ENCODE measurements around the gene KRTAP10-9.
"Not testable (repeated sequence)": the region's sequence is repeated elsewhere in the genome, so short reads cannot be mapped to it uniquely, and the experiment has no call there.

KRTAP10-9 gene, protein sequence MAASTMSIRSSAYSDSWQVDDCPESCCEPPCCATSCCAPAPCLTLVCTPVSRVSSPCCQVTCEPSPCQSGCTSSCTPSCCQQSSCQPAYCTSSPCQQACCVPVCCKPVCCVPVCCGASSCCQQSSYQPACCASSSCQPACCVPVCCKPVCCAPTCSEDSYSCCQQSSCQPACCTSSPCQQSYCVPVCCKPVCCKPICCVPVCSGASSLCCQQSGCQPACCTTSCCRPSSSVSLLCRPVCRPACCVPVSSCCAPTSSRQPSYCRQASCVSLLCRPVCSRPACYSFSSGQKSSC

DNA sequence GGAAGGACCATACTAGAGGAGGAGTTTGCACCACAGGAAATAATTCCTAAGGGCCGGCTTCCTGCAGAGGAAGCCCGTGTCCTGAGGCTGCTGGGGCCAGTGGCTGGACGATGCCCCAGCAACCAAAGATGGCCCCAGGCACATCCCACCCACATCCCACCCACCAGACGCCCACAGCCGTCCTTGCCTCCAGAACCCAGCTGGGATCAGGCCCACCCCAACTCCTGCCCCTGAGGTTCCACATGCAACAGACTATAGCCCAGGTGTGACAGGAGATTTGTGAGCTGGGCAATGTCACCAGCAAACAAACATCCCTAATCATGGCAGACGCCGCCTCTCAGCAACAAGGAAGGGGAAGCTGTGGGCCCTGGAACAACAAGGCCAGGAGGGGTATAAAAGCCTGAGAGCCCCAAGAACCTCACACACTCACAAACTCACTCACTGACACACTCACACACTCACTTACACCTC lies at the start of gene KRTAP10-9:
KRTAP10-9 (plus strand) TSS at position 421 of the 471 bp plus-strand sequence. CDS start 79 bp downstream, outside the sequence.
- no peak for DNase-seq

DNA sequence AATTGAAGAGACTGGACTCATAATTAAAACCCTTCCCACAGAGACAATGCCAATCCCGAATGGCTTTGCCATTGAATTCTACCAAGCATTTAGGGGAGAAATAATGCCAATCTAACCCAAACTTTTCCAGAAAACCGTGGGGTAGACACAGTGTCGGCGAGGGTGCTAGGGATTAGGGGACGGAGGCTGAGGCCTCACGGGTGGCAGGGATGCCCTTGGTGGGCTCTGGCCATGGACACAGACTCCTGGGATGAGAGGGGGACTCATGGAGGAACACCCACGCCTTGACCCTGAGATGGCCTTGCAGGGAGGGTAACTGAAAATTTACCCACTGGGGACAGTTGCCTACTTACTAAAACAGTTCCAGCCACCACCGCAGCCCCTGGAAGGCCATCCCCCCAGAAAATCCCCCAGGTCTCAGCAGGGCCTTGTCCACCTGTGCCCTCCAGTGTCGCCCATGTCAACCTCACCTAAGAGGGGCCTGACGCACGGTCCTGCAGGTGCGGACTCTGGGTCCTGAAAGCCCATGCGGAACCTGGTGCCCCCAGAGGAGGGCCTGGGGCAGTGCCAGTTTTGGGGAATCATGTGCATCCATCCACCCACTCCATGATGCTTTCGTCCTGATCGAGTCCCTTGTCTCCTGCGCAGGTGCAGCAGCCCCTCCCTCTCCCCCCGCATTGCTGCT lies 48.4 kb upstream of the KRTAP10-9 start:
- no peak for DNase-seq

DNA sequence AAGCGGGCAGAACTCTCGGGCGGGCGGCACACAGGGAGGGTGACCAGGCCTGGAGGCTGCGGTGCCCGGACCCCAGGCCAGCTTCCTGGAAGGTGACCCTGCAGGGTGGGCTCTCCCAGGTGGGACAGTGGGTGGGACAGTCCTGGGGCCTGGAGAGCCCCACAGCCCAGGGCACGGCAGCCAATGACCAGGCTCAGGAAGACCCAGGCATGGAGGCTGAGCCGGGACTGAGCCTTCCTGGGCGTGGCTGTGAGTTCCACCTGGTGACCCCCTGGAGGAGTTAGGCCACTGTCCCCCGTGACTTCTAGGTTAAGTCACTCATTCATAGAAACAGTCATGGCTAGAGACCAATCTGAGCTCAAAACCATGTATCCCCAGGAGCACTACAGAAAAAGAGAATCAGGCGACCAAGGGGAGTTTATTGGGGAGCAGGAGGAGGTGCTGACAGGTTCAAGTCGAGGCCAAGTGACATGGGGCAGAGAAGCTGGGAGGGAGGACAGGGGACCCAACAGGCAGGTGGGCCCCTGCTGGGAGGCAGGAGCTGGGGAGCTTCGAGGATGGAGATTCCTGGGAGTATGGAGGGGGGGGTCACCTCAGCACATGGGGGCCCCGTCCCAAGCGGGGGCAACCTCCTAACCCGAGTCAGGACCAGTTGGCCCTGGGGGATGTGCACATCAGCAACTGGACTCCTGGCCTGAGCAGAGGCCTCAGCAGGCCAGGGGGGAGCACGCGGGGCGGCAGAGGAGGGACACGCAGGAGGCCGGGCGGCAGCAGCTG lies 47.6 kb upstream of the KRTAP10-9 start:
- no peak for DNase-seq

- DNase-seq, result no peak
Measured at GRCh38 chr21:44579833-44580144, 47.1 kb upstream of the KRTAP10-9 start.

DNA sequence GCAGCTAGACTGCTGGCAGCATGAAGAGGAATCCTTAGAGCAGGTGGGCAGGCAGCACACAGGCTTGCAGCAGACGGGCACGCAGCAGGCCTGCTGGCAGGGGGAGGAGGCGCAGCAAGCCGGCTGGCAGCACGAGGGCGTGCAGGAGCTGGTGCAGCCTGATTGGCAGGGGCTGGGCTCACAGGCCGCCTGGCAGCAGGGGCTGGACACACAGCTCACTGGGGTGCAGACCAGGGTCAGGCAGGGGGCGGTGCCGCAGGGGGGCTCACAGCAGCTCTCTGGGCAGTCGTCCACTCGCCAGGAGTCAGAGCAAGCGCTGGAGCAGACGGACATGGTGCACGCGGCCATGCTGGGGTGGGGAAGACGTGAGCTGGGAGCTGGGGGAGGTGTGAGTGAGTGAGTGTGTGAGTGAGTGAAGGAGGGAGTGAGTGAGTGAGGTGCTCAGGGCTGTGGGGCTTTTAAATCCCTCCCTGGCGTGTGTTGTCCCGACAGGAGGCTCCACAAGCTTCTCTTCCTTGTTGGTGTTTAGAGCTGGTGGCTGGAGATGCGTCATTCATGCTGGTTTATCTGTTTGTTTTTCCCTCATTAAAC lies 46.6 kb upstream of the KRTAP10-9 start, which contains the start of gene KRTAP10-5:
KRTAP10-5 (minus strand) TSS at position 374 of the 591 bp plus-strand sequence; CDS start at position 348, 26 bp downstream.
- not testable (repeated sequence) for DNase-seq

- DNase-seq, result no peak
Measured at GRCh38 chr21:44581158-44581557, 45.7 kb upstream of the KRTAP10-9 start.

- DNase-seq, result no peak
Measured at GRCh38 chr21:44582055-44582454, 44.8 kb upstream of the KRTAP10-9 start.

GRCh38 chr21:44583089-44583799 lies 43.6 kb upstream of the KRTAP10-9 start:
- no peak for DNase-seq

GRCh38 chr21:44583800-44584147 lies 43.1 kb upstream of the KRTAP10-9 start:
- DNase-seq, result peak; percentile 49

DNA sequence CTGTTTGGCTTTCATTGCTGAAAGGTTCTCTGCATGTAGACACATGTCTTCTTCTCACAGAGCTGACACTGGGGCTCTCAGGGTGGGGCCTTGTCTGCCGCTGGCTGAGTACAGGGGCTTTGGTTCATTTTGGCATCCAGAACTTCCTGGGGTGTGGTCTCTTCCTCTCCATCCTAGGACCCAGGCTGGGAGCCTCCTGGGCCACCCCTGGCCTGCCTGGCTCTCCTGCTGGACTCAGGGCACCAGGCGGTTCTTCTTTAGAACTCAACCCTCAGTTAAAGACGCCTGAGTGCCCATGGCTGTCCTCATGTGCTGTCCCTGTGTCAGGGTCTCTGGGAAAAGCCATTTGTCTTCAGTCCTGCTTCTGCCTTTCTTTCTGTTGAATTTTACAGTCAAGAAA lies 41.0 kb upstream of the KRTAP10-9 start:
- no peak for DNase-seq

DNA sequence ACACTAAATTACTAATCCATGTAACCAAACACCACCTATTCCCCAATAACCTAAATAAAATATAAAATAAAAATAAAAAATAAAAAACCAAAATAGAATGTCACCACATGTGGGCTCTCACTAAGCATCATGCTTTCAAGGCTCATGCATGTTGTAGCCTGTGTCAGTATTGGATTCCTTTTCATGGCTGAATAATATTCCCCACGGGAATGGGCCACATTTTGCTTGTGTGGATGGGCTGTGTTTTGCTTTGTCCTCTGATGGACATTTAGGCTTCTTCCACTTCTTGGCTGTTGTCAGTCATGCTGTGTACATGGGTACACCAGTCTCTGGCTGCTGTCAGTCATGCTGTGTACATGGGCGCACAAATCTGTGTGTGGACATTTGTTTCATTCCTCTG lies 37.8 kb upstream of the KRTAP10-9 start:
- DNase-seq, result no peak

DNA sequence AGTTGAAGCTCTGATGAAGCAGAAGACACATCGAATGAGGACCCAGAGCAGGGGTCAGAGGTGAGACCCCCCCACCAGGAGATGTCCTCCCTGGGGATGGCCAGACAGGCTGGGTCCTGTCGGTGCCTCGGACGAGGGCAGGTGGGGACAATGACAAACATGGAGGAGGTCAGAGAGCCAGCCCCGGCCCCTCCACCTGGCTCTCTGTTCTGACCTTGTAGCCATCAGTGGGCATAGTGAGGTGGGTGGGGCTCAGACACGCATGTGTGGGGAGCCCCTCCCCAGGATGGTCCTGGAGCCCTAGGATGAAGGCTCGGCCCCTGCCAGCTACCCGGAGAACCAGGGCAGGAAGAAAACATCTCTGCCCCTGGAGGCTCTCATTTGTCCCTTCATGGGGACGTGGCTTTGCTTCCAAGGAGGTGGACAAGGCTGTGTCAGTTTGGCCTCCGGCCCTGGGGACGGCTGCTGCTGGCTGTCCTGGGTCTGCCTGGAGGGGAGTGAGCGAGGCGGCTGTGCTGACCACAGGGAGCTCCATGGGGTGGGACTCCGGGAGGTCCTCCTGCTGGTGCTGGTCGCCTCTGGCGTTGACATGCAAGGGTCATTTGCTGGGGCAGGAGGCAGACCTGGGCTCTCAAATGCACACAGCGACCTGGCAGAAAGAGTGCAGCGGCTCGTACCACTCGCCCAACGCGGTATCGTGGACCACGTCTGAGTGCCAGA lies 37.1 kb upstream of the KRTAP10-9 start:
- DNase-seq, result no peak

DNA sequence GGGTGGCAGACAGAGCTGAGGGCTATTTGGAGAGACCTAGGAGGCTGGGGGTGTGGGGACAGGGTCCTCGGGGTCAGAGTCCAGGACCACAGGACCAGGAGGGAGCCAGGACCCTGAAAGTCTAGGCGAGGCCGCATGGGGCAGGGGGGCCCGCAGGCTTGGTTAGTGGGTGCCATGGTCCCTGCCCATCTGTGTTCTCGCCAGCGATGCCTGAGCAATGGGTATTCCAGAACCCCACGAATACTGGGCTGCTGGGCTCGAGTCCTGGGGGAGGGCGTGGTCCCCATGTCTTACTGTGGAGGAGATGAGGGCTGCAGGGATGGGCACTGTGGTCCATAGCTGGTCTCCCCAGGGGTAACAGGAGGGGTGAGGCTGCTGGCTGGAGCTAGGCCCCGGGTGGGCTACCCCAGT lies 36.6 kb upstream of the KRTAP10-9 start:
- no peak for DNase-seq

DNA sequence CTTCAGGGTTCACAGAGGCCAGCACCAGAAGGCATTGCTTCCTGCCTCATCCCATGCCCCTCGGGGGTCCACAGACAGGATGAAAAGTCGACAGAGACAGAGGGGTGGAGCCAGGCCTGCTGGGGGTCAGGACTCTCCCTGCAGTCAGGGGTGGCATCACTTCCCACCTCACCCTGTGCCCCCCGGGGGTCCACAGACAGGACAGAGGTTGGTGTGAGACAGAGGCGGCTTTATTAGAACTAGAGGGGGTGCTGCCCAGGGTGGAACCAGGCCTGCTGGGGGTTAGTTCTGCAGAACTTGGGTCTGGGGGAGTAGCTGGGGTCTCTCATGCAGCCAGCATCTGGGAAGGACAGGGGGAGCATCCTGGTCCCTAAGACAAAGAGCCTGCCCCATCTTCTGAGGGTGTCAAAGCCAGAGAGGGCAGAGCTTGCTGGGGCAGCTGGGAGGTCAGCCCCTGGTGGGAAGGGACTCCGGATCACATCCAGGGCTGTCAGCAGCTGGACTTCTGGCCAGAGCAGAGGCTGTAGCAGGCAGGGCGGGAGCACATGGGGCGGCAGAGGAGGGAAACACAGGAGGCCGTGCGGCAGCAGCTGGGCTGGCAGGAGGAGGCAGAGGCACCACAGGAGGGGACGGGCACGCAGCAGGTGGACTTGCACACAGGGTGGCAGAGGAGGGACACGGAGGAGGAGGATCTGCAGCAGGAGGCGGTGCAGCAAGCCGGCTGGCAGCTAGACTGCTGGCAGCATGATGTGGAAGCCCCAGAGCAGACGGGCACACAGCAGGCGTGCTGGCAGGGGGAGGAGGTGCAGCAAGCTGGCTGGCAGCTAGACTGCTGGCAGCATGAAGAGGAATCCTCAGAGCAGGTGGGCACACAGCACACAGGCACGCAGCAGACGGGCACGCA lies 35.7 kb upstream of the KRTAP10-9 start:
- not testable (repeated sequence) for DNase-seq

- DNase-seq, result not testable (repeated sequence)
Measured at GRCh38 chr21:44591801-44592130, 35.1 kb upstream of the KRTAP10-9 start.

GRCh38 chr21:44592446-44593311 lies 34.2 kb upstream of the KRTAP10-9 start, which contains the start of gene KRTAP10-6:
Gene KRTAP10-6, minus strand, starts transcription at chr21:44592505. Its CDS starts 21 bp downstream, at chr21:44592484.
- no peak for DNase-seq

- no peak for DNase-seq
Measured at GRCh38 chr21:44593598-44594405, 33.1 kb upstream of the KRTAP10-9 start.

GRCh38 chr21:44594406-44594916 lies 32.4 kb upstream of the KRTAP10-9 start:
- DNase-seq, result no peak

GRCh38 chr21:44595524-44595923 lies 31.4 kb upstream of the KRTAP10-9 start:
- no peak for DNase-seq
